SU-DHL-6 (cell line): ENCODE results near the gene TACR1.
"Not testable (repeated sequence)": the region's sequence is repeated elsewhere in the genome, so short reads cannot be mapped to it uniquely, and the experiment has no call there.

Experiments
- H2AFZ ChIP-seq: fragments of 200-600 bp; sonication (generic); 2 replicates; pipeline ENCODE4 v1.6.1; 2014; ENCODE audit warnings: low read depth, mild to moderate bottlenecking, moderate library complexity, mixed read lengths, antibody characterized with exemption, low read length; ENCODE audit not compliant: severe bottlenecking
- H3F3A ChIP-seq: fragments of 200-600 bp; shearing (Covaris generic); 2 replicates; pipeline ENCODE4 v1.6.0; 2016; ENCODE audit warnings: antibody characterized with exemption, mild to moderate bottlenecking; ENCODE audit not compliant: insufficient read depth
- H3K27ac ChIP-seq: fragments of 200-600 bp; sonication (generic); 2 replicates; pipeline ENCODE4 v1.5.1; 2016; ENCODE audit warnings: low read depth, mild to moderate bottlenecking, low read length, moderate library complexity, mixed read lengths
- H3K27me3 ChIP-seq: fragments of 200-600 bp; sonication (generic), shearing (Covaris generic); 2 replicates; pipeline ENCODE4 v1.6.0; 2014; ENCODE audit warnings: mild to moderate bottlenecking, low read length
- H3K36me3 ChIP-seq: fragments of 200-600 bp; sonication (generic); 2 replicates; pipeline ENCODE4 v1.6.1; 2014; ENCODE audit warnings: mild to moderate bottlenecking, low read length, mixed read lengths
- H3K4me2 ChIP-seq: fragments of 300-600, 200-600 bp; shearing (Covaris generic), sonication (generic); 2 replicates; pipeline ENCODE4 v1.6.0; 2014; ENCODE audit warnings: low read length, low read depth, mild to moderate bottlenecking; ENCODE audit not compliant: poor library complexity, severe bottlenecking
- H3K4me3 ChIP-seq: fragments of 200-600 bp; sonication (generic); 2 replicates; pipeline ENCODE4 v1.5.1; 2014; ENCODE audit warnings: antibody characterized with exemption, low read length, mild to moderate bottlenecking, mixed read lengths; ENCODE audit not compliant: insufficient read depth, poor library complexity, severe bottlenecking
- H3K79me2 ChIP-seq: fragments of 200-600 bp; sonication (generic); 2 replicates; pipeline ENCODE4 v1.6.1; 2014; ENCODE audit warnings: mild to moderate bottlenecking, low read length, moderate library complexity; ENCODE audit not compliant: insufficient read depth
- H3K9ac ChIP-seq: fragments of 200-600 bp; sonication (generic); 2 replicates; pipeline ENCODE4 v1.7.0; 2014; ENCODE audit warnings: mild to moderate bottlenecking, low read length
- H3K9me2 ChIP-seq: fragments of 200-600 bp; sonication (generic); replicated peaks from 2 replicates; pipeline ENCODE4 v1.6.1; 2014; ENCODE audit warnings: low read length; ENCODE audit not compliant: insufficient read depth
- H3K9me3 ChIP-seq: fragments of 200-600 bp; sonication (generic); 2 replicates; pipeline ENCODE4 v1.6.1; 2014; ENCODE audit warnings: low read length, mixed read lengths; ENCODE audit not compliant: insufficient read depth
- H4K20me1 ChIP-seq: fragments of 200-600 bp; sonication (generic); 2 replicates; pipeline ENCODE4 v1.6.1; 2014; ENCODE audit warnings: low read depth, mild to moderate bottlenecking, antibody characterized with exemption, low read length, moderate library complexity, mixed read lengths
- CTCF ChIP-seq: fragments of 200-600 bp; sonication (generic); IDR thresholded peaks from one replicate; pipeline ENCODE4 v1.5.1; 2017; ENCODE audit warnings: antibody characterized with exemption, mild to moderate bottlenecking, low read length, moderate library complexity; ENCODE audit not compliant: insufficient read depth, poor library complexity, severe bottlenecking
- EZH2phosphoT487 ChIP-seq: fragments of 200-600 bp; sonication (generic), shearing (Covaris generic); conservative IDR thresholded peaks from 2 replicates; pipeline ENCODE4 v1.6.1; 2018; ENCODE audit warnings: mild to moderate bottlenecking, antibody characterized with exemption, low read length, moderate library complexity, mixed read lengths

The TACR1 gene

DNA sequence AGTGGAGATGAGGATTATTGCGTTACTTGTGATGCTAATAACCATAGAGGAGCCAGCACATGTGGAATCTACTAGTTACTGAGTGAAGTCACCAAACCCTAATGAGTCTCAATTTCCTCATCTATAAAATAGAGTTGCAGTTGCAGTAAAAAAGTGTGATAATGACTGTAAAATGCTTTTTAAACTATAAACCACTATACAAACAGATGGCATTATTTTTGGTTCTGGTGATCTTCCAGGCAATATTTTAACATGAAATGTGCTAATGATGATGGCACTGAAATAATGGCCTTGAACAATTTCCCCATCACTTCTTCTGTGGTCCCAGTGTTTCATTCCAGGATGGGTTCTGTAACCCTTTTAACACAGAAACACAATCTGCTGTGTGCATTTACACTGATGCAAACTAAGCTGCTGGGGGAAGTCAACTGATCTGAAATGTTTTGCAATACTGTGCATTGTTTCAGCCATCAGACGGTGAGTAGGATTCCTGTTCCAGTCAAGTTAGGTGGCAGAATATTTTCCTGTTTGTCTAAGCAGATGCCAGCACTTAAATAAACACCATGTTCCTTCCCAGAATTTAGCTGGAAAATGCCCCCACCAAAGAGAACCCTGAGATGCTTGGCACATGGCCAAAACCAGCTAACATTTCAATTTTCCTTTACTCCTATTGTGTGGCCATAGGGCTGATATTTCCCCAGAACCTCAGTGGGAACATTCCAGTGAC lies 52.6 kb downstream of the TACR1 start:
- no peak for TF ChIP-seq EZH2phosphoT487
- no peak for TF ChIP-seq CTCF
- H4K20me1 ChIP-seq, result no peaks in the 10 kb centered on the region
- no peaks in the 10 kb centered on the region for H3K36me3 ChIP-seq
- H3K79me2 ChIP-seq, result no peaks in the 10 kb centered on the region
- H3F3A ChIP-seq, result no peaks in the 10 kb centered on the region
- no peak overlapping the region for H2AFZ ChIP-seq
- no peak overlapping the region for H3K27ac ChIP-seq
- no peak overlapping the region for H3K4me3 ChIP-seq
- no peaks in the 10 kb centered on the region for H3K9me3 ChIP-seq
- H3K4me2 ChIP-seq, result no peak overlapping the region
- H3K9me2 ChIP-seq, result no peaks in the 10 kb centered on the region
- H3K9ac ChIP-seq, result no peak overlapping the region
- no peaks in the 10 kb centered on the region for H3K27me3 ChIP-seq

- not testable (repeated sequence) for H3K9ac ChIP-seq, H3K27me3 ChIP-seq, H3K4me3 ChIP-seq, H3K79me2 ChIP-seq, H4K20me1 ChIP-seq, H2AFZ ChIP-seq, H3K4me2 ChIP-seq, H3K27ac ChIP-seq, H3K36me3 ChIP-seq, H3K9me3 ChIP-seq, H3K9me2 ChIP-seq, H3F3A ChIP-seq
Measured at GRCh38 chr2:75146221-75146605, 53.1 kb downstream of the TACR1 start.

DNA sequence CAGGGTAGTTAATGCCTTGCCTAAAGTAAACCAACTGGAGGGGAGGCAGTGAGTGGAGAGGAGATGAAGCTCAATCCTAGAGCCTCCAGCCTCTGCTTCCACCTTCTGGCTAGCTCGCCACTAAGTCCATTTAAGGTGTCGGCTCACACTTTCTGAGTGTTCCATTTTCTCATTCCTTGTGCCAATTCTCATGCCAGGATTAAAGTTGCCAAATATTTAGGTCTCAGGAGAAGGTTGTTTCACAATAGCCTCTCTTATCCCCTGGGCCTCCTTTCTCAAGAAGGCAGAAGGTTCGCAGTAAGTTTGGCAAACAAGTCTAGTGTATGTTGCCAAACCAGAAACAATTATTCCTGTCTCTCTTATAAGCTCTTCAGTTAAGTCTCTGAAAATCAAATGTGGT lies 57.2 kb downstream of the TACR1 start:
- no peak for TF ChIP-seq CTCF
- Histone ChIP-seq H3K9me3 (no peaks in the 10 kb centered on the region), H3K4me3 (no peak overlapping the region), H2AFZ (no peak overlapping the region), H4K20me1 (no peaks in the 10 kb centered on the region), H3K27me3 (no peaks in the 10 kb centered on the region), H3K79me2 (no peaks in the 10 kb centered on the region), H3F3A (no peaks in the 10 kb centered on the region), H3K27ac (no peak overlapping the region), H3K36me3 (no peaks in the 10 kb centered on the region), H3K4me2 (no peak overlapping the region), H3K9ac (no peak overlapping the region), H3K9me2 (no peaks in the 10 kb centered on the region)

- Histone ChIP-seq H3K9me3 (no peaks in the 10 kb centered on the region), H3K4me2 (no peak overlapping the region), H3K79me2 (no peaks in the 10 kb centered on the region), H3K9ac (no peak overlapping the region), H3K9me2 (no peaks in the 10 kb centered on the region), H3K36me3 (no peaks in the 10 kb centered on the region), H2AFZ (no peak overlapping the region), H4K20me1 (no peaks in the 10 kb centered on the region), H3K4me3 (no peak overlapping the region), H3K27ac (no peak overlapping the region), H3F3A (no peaks in the 10 kb centered on the region), H3K27me3 (no peaks in the 10 kb centered on the region)
- no peak for TF ChIP-seq CTCF
- TF ChIP-seq EZH2phosphoT487, result no peak
Measured at GRCh38 chr2:75140288-75140687, 59.0 kb downstream of the TACR1 start.
